Epithelial cell of prostate (primary cell): ENCODE data around the gene ELMO1.

ENCODE experiments used
- DNase-seq: peaks from one replicate; pipeline ENCODE4 v3.0.0-alpha.2; 2011; ENCODE audit warnings: low read depth, low spot score
- H3K27ac ChIP-seq: fragments of 450-650 bp; 2 replicates; pipeline ENCODE4 v1.5.1; 2017; ENCODE audit warnings: mild to moderate bottlenecking

Gene ELMO1

GRCh38 chr7:36806891-36807290, 641.8 kb downstream of the ELMO1 start:
- H3K27ac ChIP-seq, result no peak overlapping the region
- DNase-seq, result no peak
